ENCODE measurements around the gene USB1.
"Not testable (repeated sequence)": the region's sequence is repeated elsewhere in the genome, so short reads cannot be mapped to it uniquely, and the experiment has no call there.

The USB1 gene

GRCh38 chr16:57995721-57996405 is 5.3 kb upstream of the USB1 start:
- DNase-seq (ENCODE audit: low spot score): no peak

DNA sequence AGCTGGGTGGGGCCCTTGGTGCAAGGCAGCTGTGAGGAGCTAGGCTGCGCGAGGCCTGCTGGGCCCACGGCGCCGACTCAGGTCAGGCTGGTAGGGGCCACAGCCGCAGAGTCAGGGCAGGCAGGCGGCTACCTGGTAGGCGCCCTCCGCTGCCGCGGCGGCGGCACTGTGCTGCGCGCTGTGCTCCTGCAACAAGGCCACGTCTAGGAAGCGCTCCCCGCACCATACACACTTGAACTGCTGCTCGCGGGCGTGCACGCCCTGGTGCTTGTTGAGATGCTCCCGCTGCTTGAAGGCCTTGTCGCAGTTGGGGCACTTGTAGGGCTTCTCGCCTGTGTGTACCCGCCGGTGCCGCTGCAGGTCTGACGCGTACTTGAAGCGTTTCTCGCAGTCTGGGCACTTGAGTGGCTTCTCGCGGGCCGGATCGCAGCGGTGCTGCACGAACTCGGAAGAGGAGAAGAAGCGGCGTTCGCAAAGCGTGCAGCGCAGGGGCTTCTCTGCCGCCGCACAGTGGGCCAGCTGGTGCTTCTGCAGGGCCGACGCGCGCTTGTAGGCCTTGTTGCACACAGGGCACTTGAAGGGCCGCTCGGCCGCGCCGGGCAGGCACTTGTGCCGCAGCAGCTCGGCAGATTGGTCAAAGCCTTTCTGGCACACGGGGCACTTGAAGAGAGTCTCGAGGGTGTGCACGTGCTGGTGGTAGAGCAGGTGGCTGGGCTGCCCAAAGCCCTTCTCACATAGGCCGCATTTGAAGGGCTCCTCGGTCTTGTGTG is 4.6 kb upstream of the USB1 start:
- DNase-seq (ENCODE audit: low spot score): no peak

GRCh38 chr16:57997176-57997527 is 4.1 kb upstream of the USB1 start:
- DNase-seq (ENCODE audit: low spot score): no peak

GRCh38 chr16:57997528-57998265 is 3.5 kb upstream of the USB1 start:
- no peak for DNase-seq (ENCODE audit: low spot score)

GRCh38 chr16:57998486-57998885 is 2.7 kb upstream of the USB1 start:
- DNase-seq (ENCODE audit: low spot score): no peak

DNA sequence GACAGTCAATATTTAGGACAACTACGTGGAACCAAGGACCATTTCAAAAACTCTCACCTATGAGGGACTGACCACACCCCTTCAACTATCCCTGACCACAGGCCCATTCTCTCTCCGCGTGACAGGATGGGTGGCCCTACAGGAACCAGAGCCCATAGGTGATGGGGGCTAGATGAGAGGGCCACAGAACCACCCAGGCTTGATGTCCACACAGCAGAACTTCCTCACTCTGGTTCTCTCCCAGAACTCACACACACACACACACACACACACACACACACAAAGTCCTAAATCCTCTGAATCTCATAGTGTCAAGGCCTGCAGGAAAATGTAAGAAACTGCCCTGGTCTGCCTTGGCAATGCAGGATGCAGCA is 2.2 kb upstream of the USB1 start:
- DNase-seq (ENCODE audit: low spot score): no peak

GRCh38 chr16:57999366-57999970 is 1.7 kb upstream of the USB1 start:
- no peak for DNase-seq (ENCODE audit: low spot score)

- DNase-seq (ENCODE audit: low spot score): no peak
Measured at GRCh38 chr16:57999971-58000705, 1.1 kb upstream of the USB1 start, which contains the start of gene ZNF319. ZNF319 (minus strand) TSS chr16:58000672; CDS start chr16:57998265, 2,407 bp downstream.

GRCh38 chr16:58001781-58002415 is 691 bp downstream of the USB1 start:
- DNase-seq (ENCODE audit: low spot score): no peak

DNA sequence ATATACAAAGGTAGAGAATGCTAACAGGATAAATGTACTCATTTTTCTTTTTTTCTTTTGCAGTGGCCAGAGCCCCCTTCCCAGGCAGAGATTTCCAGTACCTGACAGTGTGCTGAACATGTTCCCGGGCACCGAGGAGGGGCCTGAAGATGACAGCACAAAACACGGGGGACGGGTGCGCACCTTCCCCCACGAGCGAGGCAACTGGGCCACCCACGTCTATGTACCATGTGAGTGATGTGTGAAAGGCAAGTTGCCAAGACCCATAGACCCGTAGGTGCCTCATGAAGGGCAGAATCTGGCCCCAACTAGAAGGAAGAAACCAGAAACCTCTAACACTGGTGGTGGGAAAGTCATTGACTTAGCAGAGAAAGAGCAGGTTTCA is 1.2 kb downstream of the USB1 start:
- no peak for DNase-seq (ENCODE audit: low spot score)

- no peak for DNase-seq (ENCODE audit: low spot score)
Measured at GRCh38 chr16:58002936-58003335, 1.7 kb downstream of the USB1 start.

DNA sequence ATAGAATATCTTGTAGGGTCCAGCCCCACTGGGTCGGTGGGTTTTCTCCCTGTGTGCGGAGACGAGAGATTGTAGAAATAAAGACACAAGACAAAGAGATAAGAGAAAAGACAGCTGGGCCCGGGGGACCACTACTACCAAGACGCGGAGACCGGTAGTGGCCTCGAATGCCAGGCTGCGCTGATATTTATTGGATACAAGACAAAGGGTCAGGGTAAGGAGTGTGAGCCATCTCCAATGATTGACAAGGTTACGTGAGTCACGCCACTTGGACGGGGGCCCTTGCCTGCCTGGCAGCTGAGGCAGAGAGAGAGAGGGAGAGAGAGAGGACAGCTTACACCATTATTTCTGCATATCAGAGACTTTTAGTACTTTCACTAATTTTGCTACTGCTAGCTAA is 3.5 kb downstream of the USB1 start:
- DNase-seq (ENCODE audit: low spot score): not testable (repeated sequence)

GRCh38 chr16:58009856-58010416 is 8.7 kb downstream of the USB1 start:
- DNase-seq (ENCODE audit: low spot score): no peak

DNA sequence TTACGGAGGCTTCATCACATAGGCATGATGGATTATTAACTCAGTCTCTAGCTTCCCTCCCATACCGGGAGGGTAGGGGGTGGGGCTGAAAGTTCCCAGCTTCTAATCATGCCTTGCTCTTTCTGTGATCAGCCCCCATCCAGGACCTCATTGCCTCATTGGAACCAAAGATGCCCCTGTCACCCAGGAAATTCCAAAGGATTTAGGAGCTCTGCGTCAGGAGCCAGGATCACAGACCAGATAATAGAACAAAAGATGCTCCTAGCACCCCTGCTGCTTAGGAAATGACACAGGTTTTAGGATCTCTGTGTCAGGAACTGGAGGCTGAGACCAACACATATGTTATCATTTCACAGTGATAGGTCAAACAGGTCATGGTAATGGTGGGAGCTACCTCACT is 9.7 kb downstream of the USB1 start:
- DNase-seq (ENCODE audit: low spot score): no peak

- DNase-seq (ENCODE audit: low spot score): no peak
Measured at GRCh38 chr16:58011652-58012051, 10.4 kb downstream of the USB1 start.

DNA sequence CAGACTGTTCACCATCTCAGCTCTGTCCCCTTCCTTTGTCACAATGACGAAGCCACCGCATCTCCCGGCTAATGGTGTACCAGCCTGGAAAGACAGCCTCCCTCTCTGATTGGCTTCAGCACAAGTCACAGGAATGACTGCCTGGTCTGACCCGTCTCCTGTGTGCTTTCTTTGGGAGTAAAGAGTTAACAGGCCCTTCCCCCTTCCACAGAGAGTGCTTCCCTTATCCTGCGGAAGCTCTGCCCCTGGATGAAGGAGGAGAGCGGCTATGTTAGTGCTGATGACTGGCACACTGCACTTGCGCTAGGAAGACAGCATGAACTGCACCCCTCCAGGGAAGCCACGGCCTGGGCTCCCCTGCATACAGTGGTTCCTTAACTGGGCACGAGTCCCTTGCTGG is 11.3 kb downstream of the USB1 start:
- no peak for DNase-seq (ENCODE audit: low spot score)

GRCh38 chr16:58013201-58013956 is 12.2 kb downstream of the USB1 start:
- no peak for DNase-seq (ENCODE audit: low spot score)

DNA sequence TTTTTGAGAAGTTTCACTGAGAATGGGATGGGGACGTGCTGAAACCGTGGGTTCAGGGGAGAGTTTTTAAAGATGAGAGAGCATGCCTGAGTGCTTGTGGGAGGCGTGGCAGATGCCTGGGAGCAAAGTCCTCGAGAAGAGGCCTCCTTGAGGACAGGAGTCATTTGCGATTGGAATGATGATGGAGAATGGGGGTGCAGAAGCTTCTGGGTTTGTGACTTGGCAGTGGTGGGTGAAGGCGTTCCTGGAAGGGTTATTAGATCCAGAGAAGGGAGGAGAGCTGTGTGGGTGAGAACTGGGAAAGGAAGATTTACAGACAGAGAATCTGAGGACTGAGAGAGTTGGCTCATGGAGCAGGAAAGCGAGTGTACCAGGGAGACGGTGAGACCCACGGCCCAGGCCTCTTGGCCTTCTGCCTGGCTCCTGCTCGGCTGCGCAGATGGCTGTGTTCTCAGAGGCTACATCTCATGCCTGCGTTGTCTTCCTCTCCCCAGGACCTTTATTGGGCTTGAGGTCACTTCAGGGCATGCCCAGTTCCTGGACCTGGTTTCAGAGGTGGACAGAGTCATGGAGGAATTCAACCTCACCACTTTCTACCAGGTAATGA is 15.7 kb downstream of the USB1 start:
- no peak for DNase-seq (ENCODE audit: low spot score)

DNA sequence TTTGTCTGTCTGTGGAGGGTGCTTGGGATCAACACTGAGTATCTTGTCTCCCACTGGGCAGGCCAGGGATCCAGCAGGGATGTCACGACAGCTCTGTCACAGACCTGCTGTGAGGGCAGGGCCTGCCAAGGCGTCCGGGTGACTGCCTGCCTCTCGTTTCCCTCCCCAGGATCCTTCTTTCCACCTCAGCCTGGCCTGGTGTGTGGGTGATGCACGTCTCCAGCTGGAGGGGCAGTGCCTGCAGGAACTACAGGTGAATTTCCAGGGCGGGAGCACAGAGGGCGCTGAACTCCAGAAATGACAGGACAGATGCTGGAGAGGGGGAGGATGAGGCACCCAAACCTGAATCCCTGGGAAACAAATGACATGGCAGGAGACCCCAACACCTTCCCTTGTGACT is 17.6 kb downstream of the USB1 start:
- DNase-seq (ENCODE audit: low spot score): no peak
